Nephron (organoid): ENCODE measurements around the gene SPAG8.
A peak's percentile ranks its signal among the peaks of the same experiment; 100 is the strongest.

Experiments
- H3K27ac Mint-ChIP-seq, 3 experiments: 2 replicates each; pipeline ENCODE4 v1.8.0; 2020; ENCODE audit warnings: mixed read lengths in 3 of 3, mild to moderate bottlenecking in 2 of 3, moderate library complexity in 1 of 3
- H3K27me3 Mint-ChIP-seq: 2 replicates; pipeline ENCODE4 v1.8.0; 2021; ENCODE audit warnings: low read depth, mild to moderate bottlenecking, moderate library complexity, mixed read lengths
- H3K36me3 Mint-ChIP-seq: 2 replicates; pipeline ENCODE4 v1.8.0; 2020; ENCODE audit warnings: low read depth, mixed read lengths
- H3K4me1 Mint-ChIP-seq: 2 replicates; pipeline ENCODE4 v1.8.0; 2020; ENCODE audit warnings: mixed read lengths
- H3K4me3 Mint-ChIP-seq, 3 experiments: 2 replicates each; pipeline ENCODE4 v1.8.0; 2020; ENCODE audit warnings: mild to moderate bottlenecking in 3 of 3, mixed read lengths in 3 of 3, moderate library complexity in 2 of 3
- H3K9me3 Mint-ChIP-seq: 2 replicates; pipeline ENCODE4 v1.8.0; 2020; ENCODE audit warnings: mixed read lengths
- CTCF ChIP-seq, 3 experiments: fragments of 200-600 bp; sonication (generic); IDR thresholded peaks; one replicate each; pipeline ENCODE4 v1.5.0; 2021; ENCODE audit warnings: antibody characterized with exemption in 3 of 3; ENCODE audit not compliant: unreplicated experiment in 3 of 3

The SPAG8 gene

DNA sequence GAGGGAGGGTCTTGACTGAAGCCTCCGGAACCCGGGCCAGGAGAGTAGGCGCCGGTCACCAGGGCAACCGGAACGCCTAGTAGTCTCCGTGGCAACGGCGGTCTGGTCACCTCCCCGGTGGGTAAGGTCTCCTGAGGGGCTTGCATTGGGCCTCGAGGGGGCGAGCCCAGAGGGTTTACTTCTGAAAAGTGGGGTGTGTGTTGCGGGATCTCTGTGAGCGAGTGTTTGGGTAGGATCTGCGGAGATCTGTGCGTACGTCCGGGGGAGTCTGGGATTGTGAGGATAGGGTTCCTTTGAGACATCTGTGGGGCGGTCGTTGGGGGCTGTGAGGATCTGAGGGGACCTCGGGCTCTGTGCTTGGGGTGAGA lies 16.6 kb upstream of the SPAG8 start, which contains the start of gene FAM221B:
FAM221B (minus strand) TSS at position 17 of the 368 bp plus-strand sequence. CDS start 2,571 bp downstream, outside the sequence.
- Mint-ChIP-seq H3K27ac (peak within 1 kb of the TSS; percentile 92 to 97 (median 94)), H3K27me3 (peaks cover 4% of the 10 kb centered on the region), H3K4me3 (peak within 1 kb of the TSS; percentile 90 to 95 (median 93)), H3K4me1 (peaks cover 58% of the 10 kb centered on the region), H3K36me3 (no peaks in the 10 kb centered on the region), H3K9me3 (no peaks in the 10 kb centered on the region)
- no peak for TF ChIP-seq CTCF (IDR thresholded peaks at IDR 0.05; ENCODE audit: unreplicated experiment in 3 of 3)

DNA sequence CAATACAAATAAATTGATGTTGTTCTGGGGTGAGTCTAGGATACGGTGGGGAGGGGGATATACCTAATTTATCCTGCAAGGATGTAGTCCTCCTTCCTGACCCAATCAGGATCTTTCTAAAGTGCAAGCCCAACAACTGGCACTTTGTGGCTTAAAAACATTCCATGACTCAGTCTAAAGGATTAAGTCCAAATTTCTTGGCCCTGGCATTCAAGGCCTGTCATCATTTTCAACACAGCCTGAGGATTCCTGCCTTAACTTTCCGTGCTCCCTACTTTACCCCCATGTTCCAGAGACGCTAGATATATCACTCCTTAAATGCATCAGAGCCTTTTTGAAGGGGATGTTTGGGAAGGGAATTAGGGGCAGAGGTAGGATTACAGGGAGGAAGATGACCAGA lies 15.4 kb upstream of the SPAG8 start:
- Mint-ChIP-seq H3K9me3 (no peaks in the 10 kb centered on the region), H3K4me3 (peak overlapping the region; percentile 88 to 94 (median 93)), H3K36me3 (no peaks in the 10 kb centered on the region), H3K4me1 (peaks cover 45% of the 10 kb centered on the region), H3K27me3 (peaks cover 4% of the 10 kb centered on the region), H3K27ac (peak overlapping the region in 2 of 3 experiments; percentile 0 to 1)
- no peak for TF ChIP-seq CTCF (IDR thresholded peaks at IDR 0.05; ENCODE audit: unreplicated experiment in 3 of 3)

GRCh38 chr9:35826071-35826701 lies 14.1 kb upstream of the SPAG8 start:
- H3K27ac Mint-ChIP-seq: peak overlapping the region in 2 of 3 experiments; percentile 19 to 46
- no peaks in the 10 kb centered on the region for H3K9me3 Mint-ChIP-seq
- peak; percentile 68 to 77 (median 69) for TF ChIP-seq CTCF (IDR thresholded peaks at IDR 0.05; ENCODE audit: unreplicated experiment in 3 of 3)
- peaks cover 4% of the 10 kb centered on the region for H3K27me3 Mint-ChIP-seq
- H3K4me1 Mint-ChIP-seq: peaks cover 32% of the 10 kb centered on the region
- peak overlapping the region; percentile 49 to 61 (median 49) for H3K4me3 Mint-ChIP-seq
- H3K36me3 Mint-ChIP-seq: no peaks in the 10 kb centered on the region

- Mint-ChIP-seq H3K36me3 (no peaks in the 10 kb centered on the region), H3K27me3 (no peaks in the 10 kb centered on the region), H3K4me3 (no peak overlapping the region), H3K4me1 (peaks cover 6% of the 10 kb centered on the region), H3K27ac (no peak overlapping the region), H3K9me3 (no peaks in the 10 kb centered on the region)
- TF ChIP-seq CTCF (IDR thresholded peaks at IDR 0.05; ENCODE audit: unreplicated experiment in 3 of 3): no peak
Observed at GRCh38 chr9:35822926-35823325, 10.9 kb upstream of the SPAG8 start.

- H3K27me3 Mint-ChIP-seq: no peaks in the 10 kb centered on the region
- H3K27ac Mint-ChIP-seq: no peak overlapping the region
- H3K9me3 Mint-ChIP-seq: no peaks in the 10 kb centered on the region
- TF ChIP-seq CTCF (IDR thresholded peaks at IDR 0.05; ENCODE audit: unreplicated experiment in 3 of 3): no peak
- no peaks in the 10 kb centered on the region for H3K36me3 Mint-ChIP-seq
- peaks cover 7% of the 10 kb centered on the region for H3K4me1 Mint-ChIP-seq
- H3K4me3 Mint-ChIP-seq: no peak overlapping the region
Observed at GRCh38 chr9:35820076-35820475, 8.0 kb upstream of the SPAG8 start.

DNA sequence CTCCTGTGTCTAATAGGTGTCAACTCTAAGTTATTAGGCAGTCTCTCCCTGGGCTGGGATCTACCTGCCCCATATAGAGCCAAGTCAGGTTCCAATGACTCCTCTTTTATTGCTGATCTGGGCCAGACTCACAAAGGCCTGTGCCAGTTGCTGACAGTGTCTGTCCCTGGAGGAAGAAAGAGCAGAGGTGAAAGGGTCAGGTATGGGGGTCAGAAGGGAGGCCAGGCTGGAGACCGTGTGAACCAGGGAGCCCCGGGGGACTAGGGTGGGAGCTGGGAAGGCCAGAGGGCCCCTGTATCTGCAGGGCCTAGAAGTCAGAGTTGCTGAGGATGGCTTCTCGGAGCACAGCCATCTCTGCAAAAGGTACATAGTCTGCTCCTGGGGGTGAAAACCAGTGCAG lies 6.3 kb upstream of the SPAG8 start:
- H3K36me3 Mint-ChIP-seq: no peaks in the 10 kb centered on the region
- no peak overlapping the region for H3K27ac Mint-ChIP-seq
- no peaks in the 10 kb centered on the region for H3K27me3 Mint-ChIP-seq
- peaks cover 20% of the 10 kb centered on the region for H3K4me1 Mint-ChIP-seq
- H3K9me3 Mint-ChIP-seq: no peaks in the 10 kb centered on the region
- peak overlapping the region in 2 of 3 experiments; percentile 42 to 54 for H3K4me3 Mint-ChIP-seq
- TF ChIP-seq CTCF (IDR thresholded peaks at IDR 0.05; ENCODE audit: unreplicated experiment in 3 of 3): no peak
